B cell (primary cell): Measurements from ENCODE around the gene SLC24A3.

Experiments
- EZH2 ChIP-seq: IDR thresholded peaks from 2 replicates; pipeline ENCODE4 v1.6.1; 2012; ENCODE audit warnings: borderline replicate concordance, low read depth, mild to moderate bottlenecking, moderate library complexity, low read length; ENCODE audit not compliant: insufficient read depth, poor library complexity, severe bottlenecking
- TF ChIP-seq, protein P1 (sequence below): fragments of 200-600 bp; IDR thresholded peaks from one replicate; pipeline ENCODE4 v1.8.0; 2022; ENCODE audit warnings: antibody characterized with exemption, mild to moderate bottlenecking

DNA sequence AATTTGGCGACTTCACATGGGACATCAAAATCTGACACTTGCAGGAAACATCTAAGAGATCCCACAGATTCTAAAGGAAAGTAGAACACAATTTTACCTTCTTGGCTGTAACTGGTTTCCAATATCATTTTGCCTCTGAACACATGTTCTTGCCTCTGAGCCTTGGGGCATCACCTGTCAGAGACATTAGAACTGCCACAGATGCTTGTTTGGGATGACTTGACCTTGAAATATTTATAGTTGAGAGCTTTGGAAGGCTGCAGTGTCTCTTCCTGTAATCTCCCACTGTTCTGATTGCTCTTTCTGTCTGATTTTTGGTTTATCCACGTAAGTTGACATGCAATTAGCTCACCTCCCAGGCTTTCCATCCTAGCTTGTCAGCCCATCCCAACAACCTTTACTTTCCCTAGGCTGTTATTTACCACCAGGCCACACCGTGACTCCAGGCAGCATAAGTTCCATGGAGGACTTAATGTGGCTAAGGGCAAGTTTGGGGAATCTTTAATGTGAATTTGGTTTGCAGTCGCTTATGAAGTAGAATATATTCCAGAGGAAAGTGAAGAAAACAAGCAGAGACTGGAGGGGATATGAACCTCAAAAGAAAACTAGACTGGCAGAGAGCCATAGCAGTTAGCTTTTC, 289.2 kb downstream of the SLC24A3 start:
- TF ChIP-seq, protein P1, sequence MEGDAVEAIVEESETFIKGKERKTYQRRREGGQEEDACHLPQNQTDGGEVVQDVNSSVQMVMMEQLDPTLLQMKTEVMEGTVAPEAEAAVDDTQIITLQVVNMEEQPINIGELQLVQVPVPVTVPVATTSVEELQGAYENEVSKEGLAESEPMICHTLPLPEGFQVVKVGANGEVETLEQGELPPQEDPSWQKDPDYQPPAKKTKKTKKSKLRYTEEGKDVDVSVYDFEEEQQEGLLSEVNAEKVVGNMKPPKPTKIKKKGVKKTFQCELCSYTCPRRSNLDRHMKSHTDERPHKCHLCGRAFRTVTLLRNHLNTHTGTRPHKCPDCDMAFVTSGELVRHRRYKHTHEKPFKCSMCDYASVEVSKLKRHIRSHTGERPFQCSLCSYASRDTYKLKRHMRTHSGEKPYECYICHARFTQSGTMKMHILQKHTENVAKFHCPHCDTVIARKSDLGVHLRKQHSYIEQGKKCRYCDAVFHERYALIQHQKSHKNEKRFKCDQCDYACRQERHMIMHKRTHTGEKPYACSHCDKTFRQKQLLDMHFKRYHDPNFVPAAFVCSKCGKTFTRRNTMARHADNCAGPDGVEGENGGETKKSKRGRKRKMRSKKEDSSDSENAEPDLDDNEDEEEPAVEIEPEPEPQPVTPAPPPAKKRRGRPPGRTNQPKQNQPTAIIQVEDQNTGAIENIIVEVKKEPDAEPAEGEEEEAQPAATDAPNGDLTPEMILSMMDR: no peak
- no peak for TF ChIP-seq EZH2
